WTC11 (cell line): ENCODE results near the gene DTNA. TPM values are rescaled to one million over a fixed set of nuclear protein-coding genes. Genes with fewer than 3 reads are reported as not detected.

Experiments
- ATAC-seq: fragments of 200-7000 bp; cut with Tn5 transposase; 2 replicates; pipeline ENCODE4 v1.10.0; 2021; ENCODE audit warnings: mild to moderate bottlenecking, moderate library complexity
- CTCF ChIA-PET: fragments of 300-600 bp; sonication (Branson Sonifier 250); formaldehyde crosslinking; loops from one replicate; lab custom pipeline; 2021; ENCODE audit warnings: antibody characterized with exemption; lab: Charles Lee
- POLR2A ChIA-PET: fragments of 350-600 bp; sonication (Branson Sonifier 250); formaldehyde crosslinking; loops from one replicate; lab custom pipeline; 2021; ENCODE audit warnings: antibody characterized with exemption; lab: Charles Lee
- DNase-seq: peaks from one replicate; pipeline ENCODE4 v3.0.0; 2021; ENCODE audit warnings: low spot score
- H3K27ac Mint-ChIP-seq: 2 replicates; pipeline ENCODE4 v1.8.0; 2021; ENCODE audit warnings: mixed read lengths
- H3K27me3 Mint-ChIP-seq: 2 replicates; pipeline ENCODE4 v1.8.0; 2021; ENCODE audit warnings: low read depth, mild to moderate bottlenecking, moderate library complexity, mixed read lengths
- H3K36me3 Mint-ChIP-seq: 2 replicates; pipeline ENCODE4 v1.8.0; 2021; ENCODE audit warnings: mixed read lengths
- H3K4me1 Mint-ChIP-seq: 2 replicates; pipeline ENCODE4 v1.8.0; 2022; ENCODE audit warnings: mixed read lengths
- H3K4me3 Mint-ChIP-seq: 2 replicates; pipeline ENCODE4 v1.8.0; 2021; ENCODE audit warnings: mild to moderate bottlenecking, moderate library complexity, mixed read lengths
- H3K9me3 Mint-ChIP-seq: 2 replicates; pipeline ENCODE4 v1.8.0; 2021; ENCODE audit warnings: mixed read lengths
- FOXP1 ChIP-seq: sonication (generic); formaldehyde crosslinking; IDR thresholded peaks from 2 replicates; pipeline ENCODE4 v1.8.0; 2022; ENCODE audit warnings: missing genetic modification reagents, mild to moderate bottlenecking, moderate library complexity, borderline replicate concordance
- HMGA2 ChIP-seq: fragments of 250-450 bp; sonication (Bioruptor Pico); IDR thresholded peaks from 2 replicates; pipeline ENCODE4 v1.4.0; 2021; ENCODE audit warnings: mild to moderate bottlenecking, moderate library complexity
- NFATC4 ChIP-seq: fragments of 250-450 bp; sonication (Bioruptor Pico); IDR thresholded peaks from 2 replicates; pipeline ENCODE4 v1.9.0; 2021; ENCODE audit warnings: mild to moderate bottlenecking
- SMAD3 ChIP-seq: sonication (generic); formaldehyde crosslinking; IDR thresholded peaks from 2 replicates; pipeline ENCODE4 v1.8.0; 2022; ENCODE audit warnings: missing genetic modification reagents, mild to moderate bottlenecking, borderline replicate concordance
- SMAD4 ChIP-seq: sonication (generic); formaldehyde crosslinking; IDR thresholded peaks from 2 replicates; pipeline ENCODE4 v1.8.0; 2022; ENCODE audit warnings: mild to moderate bottlenecking, missing genetic modification reagents
- TCF7 ChIP-seq: sonication (generic); formaldehyde crosslinking; IDR thresholded peaks from 2 replicates; pipeline ENCODE4 v1.8.0; 2022; ENCODE audit warnings: mild to moderate bottlenecking, low read depth, missing genetic modification reagents, moderate library complexity
- TP53 ChIP-seq: sonication (generic); formaldehyde crosslinking; IDR thresholded peaks from 2 replicates; pipeline ENCODE4 v1.8.1; 2023; ENCODE audit warnings: mild to moderate bottlenecking, missing genetic modification reagents
- ZNF121 ChIP-seq: sonication (generic); formaldehyde crosslinking; IDR thresholded peaks from 2 replicates; pipeline ENCODE4 v1.8.0; 2023; ENCODE audit warnings: missing genetic modification reagents
- ZNF423 ChIP-seq: fragments of 250-450 bp; sonication (Bioruptor Pico); IDR thresholded peaks from 2 replicates; pipeline ENCODE4 v2.1.2; 2022; ENCODE audit warnings: mild to moderate bottlenecking, moderate library complexity
- total RNA-seq: library from RNA; stranded (reverse); gene quantifications from 3 replicates; pipeline ENCODE4 v1.2.3, GENCODE V29; 2021
- TF ChIP-seq, protein P1 (sequence below): sonication (generic); formaldehyde crosslinking; IDR thresholded peaks from 2 replicates; pipeline ENCODE4 v1.8.1; 2022; ENCODE audit warnings: low read depth, missing genetic modification reagents, borderline replicate concordance
- TF ChIP-seq, protein P2 (sequence below): sonication (generic); formaldehyde crosslinking; IDR thresholded peaks from 2 replicates; pipeline ENCODE4 v1.8.1; 2023; ENCODE audit warnings: mild to moderate bottlenecking, missing genetic modification reagents
- TF ChIP-seq, protein P3 (sequence below): fragments of 250-450 bp; sonication (Bioruptor Pico); conservative IDR thresholded peaks from 2 replicates; pipeline ENCODE4 v1.9.0; 2021; ENCODE audit warnings: mild to moderate bottlenecking
- TF ChIP-seq, protein P4 (sequence below): sonication (generic); formaldehyde crosslinking; IDR thresholded peaks from 2 replicates; pipeline ENCODE4 v1.8.1; 2022; ENCODE audit warnings: mild to moderate bottlenecking, missing genetic modification reagents, moderate library complexity, borderline replicate concordance
- TF ChIP-seq, protein P5 (sequence below): sonication (generic); formaldehyde crosslinking; IDR thresholded peaks from 2 replicates; pipeline ENCODE4 v1.8.0; 2022; ENCODE audit warnings: mild to moderate bottlenecking, missing genetic modification reagents
- TF ChIP-seq, protein P6 (sequence below): sonication (generic); formaldehyde crosslinking; IDR thresholded peaks from 2 replicates; pipeline ENCODE4 v1.8.0; 2023; ENCODE audit warnings: missing genetic modification reagents, mild to moderate bottlenecking, borderline replicate concordance
- TF ChIP-seq, protein P7 (sequence below): fragments of 250-450 bp; sonication (Bioruptor Pico); IDR thresholded peaks from 2 replicates; pipeline ENCODE4 v2.1.2; 2022; ENCODE audit warnings: mild to moderate bottlenecking, moderate library complexity
- TF ChIP-seq, protein P8 (sequence below): fragments of 250-450 bp; sonication (Bioruptor Pico); IDR thresholded peaks from 2 replicates; pipeline ENCODE4 v1.8.0; 2021; ENCODE audit warnings: mild to moderate bottlenecking

DTNA gene
- total RNA-seq, 1 experiment from 2014 or later: 16.1 TPM

DNA sequence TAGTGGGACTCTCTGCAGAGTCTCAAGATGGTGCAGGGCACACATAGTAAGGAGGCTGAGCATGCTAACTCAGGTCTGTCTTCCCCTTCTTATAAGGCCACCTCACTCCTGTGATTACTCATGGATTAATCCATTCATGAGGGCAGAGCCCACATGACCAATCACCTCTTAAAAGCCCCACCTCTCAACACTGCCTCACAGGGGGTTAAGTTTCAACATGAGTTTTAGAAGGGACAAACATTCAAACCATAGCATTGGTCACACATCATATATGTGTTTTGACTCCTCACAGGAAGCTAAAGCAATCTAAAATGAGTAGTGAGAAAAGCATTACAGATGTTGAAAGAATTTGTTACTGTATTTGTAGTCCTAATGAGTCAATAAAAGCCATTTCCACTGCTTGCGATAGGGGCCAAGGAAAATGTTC, 57.5 kb downstream of the DTNA start:
- ATAC-seq (no peak), DNase-seq (no peak)
- Mint-ChIP-seq H3K9me3 (0 out of 2 replicates have a peak, but pooled peaks cover 4% of the 10 kb centered on the region), H3K4me1 (no peaks in the 10 kb centered on the region), H3K36me3 (peaks cover 5% of the 10 kb centered on the region; the same call in 1 of the 2 replicates), H3K27ac (no peak overlapping the region), H3K4me3 (no peak overlapping the region), H3K27me3 (no peaks in the 10 kb centered on the region)
- CTCF ChIA-PET: no interaction called here
- POLR2A ChIA-PET: no interaction called here
- TF ChIP-seq ZNF423: no peak
- TF ChIP-seq, protein P1, sequence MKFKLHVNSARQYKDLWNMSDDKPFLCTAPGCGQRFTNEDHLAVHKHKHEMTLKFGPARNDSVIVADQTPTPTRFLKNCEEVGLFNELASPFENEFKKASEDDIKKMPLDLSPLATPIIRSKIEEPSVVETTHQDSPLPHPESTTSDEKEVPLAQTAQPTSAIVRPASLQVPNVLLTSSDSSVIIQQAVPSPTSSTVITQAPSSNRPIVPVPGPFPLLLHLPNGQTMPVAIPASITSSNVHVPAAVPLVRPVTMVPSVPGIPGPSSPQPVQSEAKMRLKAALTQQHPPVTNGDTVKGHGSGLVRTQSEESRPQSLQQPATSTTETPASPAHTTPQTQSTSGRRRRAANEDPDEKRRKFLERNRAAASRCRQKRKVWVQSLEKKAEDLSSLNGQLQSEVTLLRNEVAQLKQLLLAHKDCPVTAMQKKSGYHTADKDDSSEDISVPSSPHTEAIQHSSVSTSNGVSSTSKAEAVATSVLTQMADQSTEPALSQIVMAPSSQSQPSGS (CRISPR knock-in tag): no peak
- TF ChIP-seq, protein P2, sequence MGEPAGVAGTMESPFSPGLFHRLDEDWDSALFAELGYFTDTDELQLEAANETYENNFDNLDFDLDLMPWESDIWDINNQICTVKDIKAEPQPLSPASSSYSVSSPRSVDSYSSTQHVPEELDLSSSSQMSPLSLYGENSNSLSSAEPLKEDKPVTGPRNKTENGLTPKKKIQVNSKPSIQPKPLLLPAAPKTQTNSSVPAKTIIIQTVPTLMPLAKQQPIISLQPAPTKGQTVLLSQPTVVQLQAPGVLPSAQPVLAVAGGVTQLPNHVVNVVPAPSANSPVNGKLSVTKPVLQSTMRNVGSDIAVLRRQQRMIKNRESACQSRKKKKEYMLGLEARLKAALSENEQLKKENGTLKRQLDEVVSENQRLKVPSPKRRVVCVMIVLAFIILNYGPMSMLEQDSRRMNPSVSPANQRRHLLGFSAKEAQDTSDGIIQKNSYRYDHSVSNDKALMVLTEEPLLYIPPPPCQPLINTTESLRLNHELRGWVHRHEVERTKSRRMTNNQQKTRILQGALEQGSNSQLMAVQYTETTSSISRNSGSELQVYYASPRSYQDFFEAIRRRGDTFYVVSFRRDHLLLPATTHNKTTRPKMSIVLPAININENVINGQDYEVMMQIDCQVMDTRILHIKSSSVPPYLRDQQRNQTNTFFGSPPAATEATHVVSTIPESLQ (CRISPR knock-in tag): no peak
- TF ChIP-seq, protein P3, sequence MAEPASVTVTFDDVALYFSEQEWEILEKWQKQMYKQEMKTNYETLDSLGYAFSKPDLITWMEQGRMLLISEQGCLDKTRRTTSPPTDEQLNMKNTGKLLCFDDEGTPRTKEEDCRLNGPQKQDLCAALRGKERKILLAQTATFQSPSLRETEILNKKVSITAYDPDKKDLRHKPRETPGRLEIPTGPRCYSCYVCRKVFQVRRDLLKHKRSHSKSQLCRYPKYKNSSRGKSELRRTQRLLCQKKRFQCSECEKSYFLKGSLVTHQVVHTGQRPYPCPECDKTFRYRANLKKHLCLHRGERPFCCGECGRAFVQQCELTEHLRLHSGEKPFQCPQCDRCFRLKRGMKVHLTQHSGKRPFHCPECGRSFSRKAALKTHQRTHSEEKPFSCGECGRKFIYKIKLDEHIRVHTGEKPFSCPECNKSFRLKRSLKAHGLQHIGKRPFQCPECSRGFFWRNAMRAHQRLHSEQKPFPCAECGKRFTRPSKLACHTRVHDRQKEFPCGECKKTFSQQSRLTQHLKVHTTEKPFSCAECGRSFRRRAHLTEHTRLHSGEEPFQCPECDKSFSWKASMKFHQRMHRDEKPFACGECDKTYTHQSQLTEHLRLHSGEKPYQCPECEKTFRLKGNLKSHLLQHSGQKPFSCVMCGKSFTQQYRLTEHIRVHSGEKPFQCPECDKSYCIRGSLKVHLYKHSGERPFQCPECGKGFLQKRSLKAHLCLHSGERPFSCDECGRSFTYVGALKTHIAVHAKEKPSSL (CRISPR knock-in tag): no peak
- no peak for TF ChIP-seq ZNF121
- TF ChIP-seq HMGA2 (CRISPR knock-in tag): no peak

DNA sequence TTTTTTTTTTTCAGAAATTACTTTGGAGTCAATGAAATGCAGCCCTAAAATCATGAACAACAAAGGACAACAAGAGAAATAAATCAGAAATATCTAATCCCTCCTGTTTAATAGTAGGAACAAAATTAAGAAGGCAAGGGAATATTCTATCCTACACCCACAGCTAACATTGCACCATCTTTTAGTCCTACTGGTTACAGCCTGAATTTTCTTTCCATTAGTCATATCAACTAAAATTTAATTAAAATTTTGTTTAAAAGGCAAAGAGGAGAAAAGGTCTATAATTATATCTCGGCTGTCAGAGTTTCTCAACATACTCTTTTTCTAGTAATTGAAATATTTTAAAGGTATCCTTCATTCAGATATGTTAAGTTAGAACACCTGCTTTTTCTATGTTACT, 61.9 kb downstream of the DTNA start:
- DNase-seq (no peak), ATAC-seq (no peak)
- H3K4me1 Mint-ChIP-seq: peaks cover 12% of the 10 kb centered on the region
- H3K27me3 Mint-ChIP-seq: no peaks in the 10 kb centered on the region
- H3K4me3 Mint-ChIP-seq: no peak overlapping the region
- H3K36me3 Mint-ChIP-seq: peaks cover 5% of the 10 kb centered on the region; the same call in 1 of the 2 replicates
- POLR2A ChIA-PET: no interaction called here
- H3K9me3 Mint-ChIP-seq: peaks cover 7% of the 10 kb centered on the region
- H3K27ac Mint-ChIP-seq: no peak overlapping the region
- CTCF ChIA-PET: interaction anchor here (1.4 kb wide), 1 partner anchor 38 kb away, joined by 5 read pairs; no protein-coding TSS in a partner anchor
- TF ChIP-seq SMAD3 (CRISPR knock-in tag): no peak
- TF ChIP-seq TCF7 (CRISPR knock-in tag): no peak
- TF ChIP-seq, protein P4, sequence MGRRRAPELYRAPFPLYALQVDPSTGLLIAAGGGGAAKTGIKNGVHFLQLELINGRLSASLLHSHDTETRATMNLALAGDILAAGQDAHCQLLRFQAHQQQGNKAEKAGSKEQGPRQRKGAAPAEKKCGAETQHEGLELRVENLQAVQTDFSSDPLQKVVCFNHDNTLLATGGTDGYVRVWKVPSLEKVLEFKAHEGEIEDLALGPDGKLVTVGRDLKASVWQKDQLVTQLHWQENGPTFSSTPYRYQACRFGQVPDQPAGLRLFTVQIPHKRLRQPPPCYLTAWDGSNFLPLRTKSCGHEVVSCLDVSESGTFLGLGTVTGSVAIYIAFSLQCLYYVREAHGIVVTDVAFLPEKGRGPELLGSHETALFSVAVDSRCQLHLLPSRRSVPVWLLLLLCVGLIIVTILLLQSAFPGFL (CRISPR knock-in tag): no peak
- TF ChIP-seq, protein P5, sequence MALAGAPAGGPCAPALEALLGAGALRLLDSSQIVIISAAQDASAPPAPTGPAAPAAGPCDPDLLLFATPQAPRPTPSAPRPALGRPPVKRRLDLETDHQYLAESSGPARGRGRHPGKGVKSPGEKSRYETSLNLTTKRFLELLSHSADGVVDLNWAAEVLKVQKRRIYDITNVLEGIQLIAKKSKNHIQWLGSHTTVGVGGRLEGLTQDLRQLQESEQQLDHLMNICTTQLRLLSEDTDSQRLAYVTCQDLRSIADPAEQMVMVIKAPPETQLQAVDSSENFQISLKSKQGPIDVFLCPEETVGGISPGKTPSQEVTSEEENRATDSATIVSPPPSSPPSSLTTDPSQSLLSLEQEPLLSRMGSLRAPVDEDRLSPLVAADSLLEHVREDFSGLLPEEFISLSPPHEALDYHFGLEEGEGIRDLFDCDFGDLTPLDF (CRISPR knock-in tag): no peak
- TF ChIP-seq, protein P6, sequence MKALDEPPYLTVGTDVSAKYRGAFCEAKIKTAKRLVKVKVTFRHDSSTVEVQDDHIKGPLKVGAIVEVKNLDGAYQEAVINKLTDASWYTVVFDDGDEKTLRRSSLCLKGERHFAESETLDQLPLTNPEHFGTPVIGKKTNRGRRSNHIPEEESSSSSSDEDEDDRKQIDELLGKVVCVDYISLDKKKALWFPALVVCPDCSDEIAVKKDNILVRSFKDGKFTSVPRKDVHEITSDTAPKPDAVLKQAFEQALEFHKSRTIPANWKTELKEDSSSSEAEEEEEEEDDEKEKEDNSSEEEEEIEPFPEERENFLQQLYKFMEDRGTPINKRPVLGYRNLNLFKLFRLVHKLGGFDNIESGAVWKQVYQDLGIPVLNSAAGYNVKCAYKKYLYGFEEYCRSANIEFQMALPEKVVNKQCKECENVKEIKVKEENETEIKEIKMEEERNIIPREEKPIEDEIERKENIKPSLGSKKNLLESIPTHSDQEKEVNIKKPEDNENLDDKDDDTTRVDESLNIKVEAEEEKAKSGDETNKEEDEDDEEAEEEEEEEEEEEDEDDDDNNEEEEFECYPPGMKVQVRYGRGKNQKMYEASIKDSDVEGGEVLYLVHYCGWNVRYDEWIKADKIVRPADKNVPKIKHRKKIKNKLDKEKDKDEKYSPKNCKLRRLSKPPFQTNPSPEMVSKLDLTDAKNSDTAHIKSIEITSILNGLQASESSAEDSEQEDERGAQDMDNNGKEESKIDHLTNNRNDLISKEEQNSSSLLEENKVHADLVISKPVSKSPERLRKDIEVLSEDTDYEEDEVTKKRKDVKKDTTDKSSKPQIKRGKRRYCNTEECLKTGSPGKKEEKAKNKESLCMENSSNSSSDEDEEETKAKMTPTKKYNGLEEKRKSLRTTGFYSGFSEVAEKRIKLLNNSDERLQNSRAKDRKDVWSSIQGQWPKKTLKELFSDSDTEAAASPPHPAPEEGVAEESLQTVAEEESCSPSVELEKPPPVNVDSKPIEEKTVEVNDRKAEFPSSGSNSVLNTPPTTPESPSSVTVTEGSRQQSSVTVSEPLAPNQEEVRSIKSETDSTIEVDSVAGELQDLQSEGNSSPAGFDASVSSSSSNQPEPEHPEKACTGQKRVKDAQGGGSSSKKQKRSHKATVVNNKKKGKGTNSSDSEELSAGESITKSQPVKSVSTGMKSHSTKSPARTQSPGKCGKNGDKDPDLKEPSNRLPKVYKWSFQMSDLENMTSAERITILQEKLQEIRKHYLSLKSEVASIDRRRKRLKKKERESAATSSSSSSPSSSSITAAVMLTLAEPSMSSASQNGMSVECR (CRISPR knock-in tag): no peak
- TF ChIP-seq, protein P7, sequence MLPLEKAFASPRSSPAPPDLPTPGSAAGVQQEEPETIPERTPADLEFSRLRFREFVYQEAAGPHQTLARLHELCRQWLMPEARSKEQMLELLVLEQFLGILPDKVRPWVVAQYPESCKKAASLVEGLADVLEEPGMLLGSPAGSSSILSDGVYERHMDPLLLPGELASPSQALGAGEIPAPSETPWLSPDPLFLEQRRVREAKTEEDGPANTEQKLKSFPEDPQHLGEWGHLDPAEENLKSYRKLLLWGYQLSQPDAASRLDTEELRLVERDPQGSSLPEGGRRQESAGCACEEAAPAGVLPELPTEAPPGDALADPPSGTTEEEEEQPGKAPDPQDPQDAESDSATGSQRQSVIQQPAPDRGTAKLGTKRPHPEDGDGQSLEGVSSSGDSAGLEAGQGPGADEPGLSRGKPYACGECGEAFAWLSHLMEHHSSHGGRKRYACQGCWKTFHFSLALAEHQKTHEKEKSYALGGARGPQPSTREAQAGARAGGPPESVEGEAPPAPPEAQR: no peak
- TF ChIP-seq, protein P2 (CRISPR knock-in tag): no peak
- no peak for TF ChIP-seq NFATC4 (CRISPR knock-in tag)
- no peak for TF ChIP-seq FOXP1 (CRISPR knock-in tag)
- TF ChIP-seq TP53 (CRISPR knock-in tag): no peak
- TF ChIP-seq, protein P8, sequence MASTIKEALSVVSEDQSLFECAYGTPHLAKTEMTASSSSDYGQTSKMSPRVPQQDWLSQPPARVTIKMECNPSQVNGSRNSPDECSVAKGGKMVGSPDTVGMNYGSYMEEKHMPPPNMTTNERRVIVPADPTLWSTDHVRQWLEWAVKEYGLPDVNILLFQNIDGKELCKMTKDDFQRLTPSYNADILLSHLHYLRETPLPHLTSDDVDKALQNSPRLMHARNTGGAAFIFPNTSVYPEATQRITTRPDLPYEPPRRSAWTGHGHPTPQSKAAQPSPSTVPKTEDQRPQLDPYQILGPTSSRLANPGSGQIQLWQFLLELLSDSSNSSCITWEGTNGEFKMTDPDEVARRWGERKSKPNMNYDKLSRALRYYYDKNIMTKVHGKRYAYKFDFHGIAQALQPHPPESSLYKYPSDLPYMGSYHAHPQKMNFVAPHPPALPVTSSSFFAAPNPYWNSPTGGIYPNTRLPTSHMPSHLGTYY (CRISPR knock-in tag): no peak
- TF ChIP-seq SMAD4: no peak
